NCI-H82 treated with DMSO at 0.1 percent for 48 hours (cell line): ENCODE measurements around the gene CSF3R.

Source experiments
- DNase-seq: peaks from one replicate; lab custom pipeline; 2025; ENCODE audit not compliant: unreplicated experiment; lab: John Stamatoyannopoulos, UW

CSF3R gene

GRCh38 chr1:36482724-36483388 is at the start of gene CSF3R:
CSF3R (minus strand) TSS chr1:36482913; CDS start chr1:36479496, 3,417 bp downstream.
- no peak for DNase-seq

- no peak for DNase-seq
Observed at GRCh38 chr1:36531833-36532232, 49.1 kb upstream of the CSF3R start.

- DNase-seq, result no peak
Observed at GRCh38 chr1:36530791-36531190, 48.1 kb upstream of the CSF3R start.

GRCh38 chr1:36530261-36530660 is 47.5 kb upstream of the CSF3R start:
- DNase-seq, result no peak

- DNase-seq, result peak; percentile 76
Observed at GRCh38 chr1:36529769-36530260, 47.1 kb upstream of the CSF3R start.

- peak; percentile 21 for DNase-seq
Observed at GRCh38 chr1:36528361-36529349, 45.9 kb upstream of the CSF3R start.

- DNase-seq, result no peak
Observed at GRCh38 chr1:36525166-36525565, 42.5 kb upstream of the CSF3R start.

GRCh38 chr1:36524359-36525062 is 41.8 kb upstream of the CSF3R start:
- no peak for DNase-seq

- no peak for DNase-seq
Observed at GRCh38 chr1:36523850-36524249, 41.1 kb upstream of the CSF3R start.

GRCh38 chr1:36523230-36523495 is 40.5 kb upstream of the CSF3R start:
- DNase-seq, result no peak

- DNase-seq, result no peak
Observed at GRCh38 chr1:36522461-36523229, 39.9 kb upstream of the CSF3R start.

GRCh38 chr1:36522021-36522420 is 39.3 kb upstream of the CSF3R start:
- no peak for DNase-seq

GRCh38 chr1:36520771-36521420 is 38.2 kb upstream of the CSF3R start:
- DNase-seq, result no peak

GRCh38 chr1:36520056-36520455 is 37.3 kb upstream of the CSF3R start:
- DNase-seq, result no peak

- peak; percentile 48 for DNase-seq
Observed at GRCh38 chr1:36517011-36517771, 34.5 kb upstream of the CSF3R start.

GRCh38 chr1:36516372-36517010 is 33.8 kb upstream of the CSF3R start:
- DNase-seq, result peak; percentile 63

GRCh38 chr1:36515315-36516138 is 32.8 kb upstream of the CSF3R start:
- no peak for DNase-seq

GRCh38 chr1:36514501-36514900 is 31.8 kb upstream of the CSF3R start:
- no peak for DNase-seq
